K562 (cell line): ENCODE results near the gene ATP13A4. TPM values are rescaled to one million over a fixed set of nuclear protein-coding genes. Genes with fewer than 3 reads are reported as not detected.

Experiments used
- ARID1B ChIP-seq: fragments of 450-650 bp; IDR thresholded peaks from 2 replicates; pipeline ENCODE4 v1.6.1; 2016; ENCODE audit warnings: antibody characterized with exemption, mild to moderate bottlenecking, inconsistent platforms
- ATF6 ChIP-seq: sonication (generic); formaldehyde crosslinking; IDR thresholded peaks from 2 replicates; pipeline ENCODE4 v1.4.0; 2020; ENCODE audit warnings: mild to moderate bottlenecking, missing genetic modification reagents
- BHLHE40 ChIP-seq: IDR thresholded peaks from 2 replicates; pipeline ENCODE4 v1.6.1; 2011; ENCODE audit warnings: low read length, improper control_type of control experiment
- DIDO1 ChIP-seq: fragments of 450-650 bp; IDR thresholded peaks from 2 replicates; pipeline ENCODE4 v1.6.1; 2016; ENCODE audit warnings: low read depth, missing biosample characterization, missing genetic modification characterization
- DMBX1 ChIP-seq: fragments of 250-450 bp; sonication (Bioruptor Pico); IDR thresholded peaks from 2 replicates; pipeline ENCODE4 v1.8.0; 2022; ENCODE audit warnings: inconsistent platforms, mild to moderate bottlenecking, moderate library complexity, borderline replicate concordance
- GTF2A2 ChIP-seq: IDR thresholded peaks from 2 replicates; pipeline ENCODE4 v1.6.1; 2016; ENCODE audit warnings: mild to moderate bottlenecking, missing genetic modification characterization, missing compliant biosample characterization
- GTF2F1 ChIP-seq: IDR thresholded peaks from 2 replicates; pipeline ENCODE4 v1.6.1; 2011; ENCODE audit warnings: low read depth, low read length, improper control_type of control experiment
- HCFC1 ChIP-seq: IDR thresholded peaks from 2 replicates; pipeline ENCODE4 v1.6.1; 2012; ENCODE audit warnings: low read depth, low read length, improper control_type of control experiment
- KHSRP ChIP-seq: fragments of 450-650 bp; IDR thresholded peaks from 2 replicates; pipeline ENCODE4 v1.6.1; 2017
- LCOR ChIP-seq: sonication (generic); formaldehyde crosslinking; IDR thresholded peaks from 2 replicates; pipeline ENCODE4 v1.8.0; 2022; ENCODE audit warnings: mild to moderate bottlenecking, missing genetic modification reagents
- MEIS2 ChIP-seq: fragments of 450-650 bp; IDR thresholded peaks from 2 replicates; pipeline ENCODE4 v1.6.1; 2014; ENCODE audit warnings: mild to moderate bottlenecking; ENCODE audit not compliant: partially characterized antibody
- MYC ChIP-seq, 2 experiments: fragments of 250-450 bp in 1 of 2; sonication (Bioruptor Pico) in 1 of 2; IDR thresholded peaks; 2 replicates each; pipeline versions ENCODE4 v1.5.1 to v1.6.1; 2012 to 2021; ENCODE audit warnings: low read depth in 2 of 2, borderline replicate concordance in 1 of 2, improper control_type of control experiment in 1 of 2, low read length in 1 of 2, mild to moderate bottlenecking in 1 of 2, moderate library complexity in 1 of 2
- NR0B1 ChIP-seq: fragments of 450-650 bp; IDR thresholded peaks from one replicate; pipeline ENCODE4 v1.6.1; 2018; ENCODE audit warnings: mild to moderate bottlenecking, moderate library complexity; ENCODE audit not compliant: partially characterized antibody
- PATZ1 ChIP-seq: fragments of 250-450 bp; sonication (Bioruptor Pico); IDR thresholded peaks from 2 replicates; pipeline ENCODE4 v1.5.0; 2020; ENCODE audit warnings: mild to moderate bottlenecking, borderline replicate concordance
- SMARCA5 ChIP-seq: fragments of 450-650 bp; IDR thresholded peaks from 2 replicates; pipeline ENCODE4 v1.6.1; 2016
- ZBTB49 ChIP-seq: sonication (generic); formaldehyde crosslinking; IDR thresholded peaks from 2 replicates; pipeline ENCODE4 v1.8.0; 2022; ENCODE audit warnings: missing genetic modification reagents, mild to moderate bottlenecking, borderline replicate concordance
- ZNF133 ChIP-seq: fragments of 250-450 bp; sonication (Bioruptor Pico); IDR thresholded peaks from 2 replicates; pipeline ENCODE4 v1.4.0; 2020; ENCODE audit warnings: mild to moderate bottlenecking
- ZNF224 ChIP-seq: sonication (generic); formaldehyde crosslinking; IDR thresholded peaks from 2 replicates; pipeline ENCODE4 v1.8.0; 2022; ENCODE audit warnings: mild to moderate bottlenecking, missing genetic modification reagents
- ZNF282 ChIP-seq: sonication (generic); formaldehyde crosslinking; IDR thresholded peaks from 2 replicates; pipeline ENCODE4 v1.8.1; 2023; ENCODE audit warnings: missing genetic modification reagents
- ZNF507 ChIP-seq: conservative IDR thresholded peaks from 2 replicates; pipeline ENCODE4 v1.6.1; 2017; ENCODE audit warnings: missing genetic modification characterization, missing compliant biosample characterization
- ZNF584 ChIP-seq: fragments of 200-800 bp; sonication (Bioruptor generic); IDR thresholded peaks from 2 replicates; pipeline ENCODE4 v1.6.1; 2016; ENCODE audit warnings: low read depth, mild to moderate bottlenecking, missing genetic modification characterization, missing compliant biosample characterization
- polyA plus RNA-seq, 8 experiments: library from polyadenylated mRNA; depleted of rRNA in 4 of 8; stranded (reverse) in 5 of 8; unstranded in 3 of 8; fragments of >200 nt; fragmentation: Nextera tagmentation in 2 of 8; fragmentation: Illumina TruSeq in 1 of 8; extraction: Ambion mirVana in 2 of 8; extraction: Trizol in 1 of 8; gene quantifications; 2 replicates each; pipeline versions ENCODE4 v1.2.1 to v1.2.3, GENCODE V29; 2011 to 2014; ENCODE audit warnings: inconsistent platforms in 1 of 8, missing spikeins in 1 of 8
- total RNA-seq, 7 experiments: library from RNA; depleted of rRNA in 6 of 7; stranded (reverse); fragments of >200 nt in 6 of 7; fragmentation: Illumina TruSeq in 2 of 7; extraction: Trizol in 2 of 7; gene quantifications; 2 replicates each; pipeline versions ENCODE4 v1.2.1 to v1.2.3, GENCODE V29; 2011 to 2021; ENCODE audit warnings: low replicate concordance in 1 of 7

The ATP13A4 gene
- total and polyA plus RNA-seq, 9 of the 15 experiments (the other 6 are each of a cell fraction or from before 2014, with no cell fraction given), result 0.03 to 0.14 (median 0.07) TPM; not detected in 6

- TF ChIP-seq BHLHE40 (no peak), SMARCA5 (no peak), GTF2A2 (tag) (peak; percentile 92), ZNF584 (CRISPR knock-in tag) (peak; percentile 96), KHSRP (no peak), ZNF507 (tag) (0 out of 2 replicates have a peak, but pooled peaks have one; percentile 39), HCFC1 (no peak), ZNF133 (CRISPR knock-in tag) (no peak), GTF2F1 (no peak), MEIS2 (peak; percentile 73), ARID1B (peak; percentile 61), DMBX1 (CRISPR knock-in tag) (peak; percentile 97), NR0B1 (no peak), ZBTB49 (CRISPR knock-in tag) (no peak), LCOR (CRISPR knock-in tag) (no peak), ATF6 (CRISPR knock-in tag) (no peak), DIDO1 (peak; percentile 55; the same call in 1 of the 2 replicates), MYC (IDR thresholded peaks at IDR 0.05; ENCODE audit: low read depth, low read length) (no peak), MYC (CRISPR knock-in tag; IDR thresholded peaks at IDR 0.05; ENCODE audit: borderline replicate concordance, low read depth) (no peak), PATZ1 (CRISPR knock-in tag) (0 out of 2 replicates have a peak, but pooled peaks have one; percentile 22), ZNF224 (CRISPR knock-in tag) (no peak), ZNF282 (no peak)
These were observed 35.6 kb upstream of the ATP13A4 start (continued) for GRCh38 chr3:193590088-193590856.
